Measurements from ENCODE around the gene GAK. TPM values are rescaled to one million over a fixed set of nuclear protein-coding genes. Genes with fewer than 3 reads are reported as not detected.

The GAK gene
- total and polyA plus RNA-seq, 2 of the 4 experiments (the other 2 are of a cell fraction), result 45.1 to 133 TPM

DNA sequence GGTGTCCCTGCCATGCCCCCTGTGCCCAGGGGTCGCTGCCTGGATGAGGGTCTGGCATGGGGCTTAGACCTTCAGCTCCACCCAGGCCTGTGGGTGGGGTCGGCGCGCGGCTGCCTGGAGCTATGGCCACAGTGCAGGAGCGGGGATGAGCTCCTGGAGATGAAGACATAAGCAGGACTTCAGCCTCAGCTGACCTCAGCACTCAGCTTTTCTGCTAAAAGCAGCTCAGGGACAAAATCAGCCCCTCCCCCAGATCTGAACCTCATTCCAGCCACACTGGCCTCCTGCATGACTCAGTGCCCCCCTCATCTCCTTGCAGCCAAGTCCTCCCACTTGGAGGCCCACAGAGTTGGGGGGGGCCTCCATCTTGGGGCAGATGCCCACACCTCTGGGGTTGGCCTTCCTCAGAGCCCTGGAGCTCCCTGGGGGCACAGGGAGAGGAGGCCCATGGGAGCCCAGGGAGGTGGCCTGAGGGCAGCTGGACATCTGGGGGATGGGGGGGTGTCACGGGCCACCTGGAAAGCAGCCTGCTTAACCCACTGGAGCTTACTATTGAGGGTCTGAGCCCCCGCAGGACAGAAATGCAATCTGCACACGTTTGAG lies 86.8 kb downstream of the GAK start:
- no peak overlapping the region for H2BK120ac ChIP-seq (ENCODE audit: low read depth, low read length)
- H3K56ac ChIP-seq (ENCODE audit: extremely low read depth, insufficient read depth, low read length), result no peak overlapping the region
- no peak overlapping the region for H2BK20ac ChIP-seq (ENCODE audit: low read depth, low read length)
- H2AK9ac ChIP-seq (replicated peaks; ENCODE audit: low read depth, low read length, poor library complexity), result peak overlapping the region; percentile 66
- CTCF ChIA-PET, result no interaction called here
- no peak overlapping the region for H4K5ac ChIP-seq (ENCODE audit: low read depth, low read length)
- H3K4me1 ChIP-seq (ENCODE audit: control insufficient read depth, insufficient read depth, low read length), result peaks cover 8% of the 10 kb centered on the region; the same call in 1 of the 2 replicates
- in situ Hi-C loops (cut with MboI; ENCODE audit: low sequenced_read_pairs), result no loop called here
- DNase-seq, result peak; percentile 61
- no peak overlapping the region for H2AK5ac ChIP-seq (ENCODE audit: low read depth, low read length)
- no peak overlapping the region for H4K91ac ChIP-seq (ENCODE audit: insufficient read depth, low read depth, low read length)
- H2BK15ac ChIP-seq (ENCODE audit: low read depth, low read length), result no peak overlapping the region
- no peaks in the 10 kb centered on the region for H3K79me1 ChIP-seq (ENCODE audit: low read depth in 1 of 2, low read length in 2 of 2)
- no peak overlapping the region for H3K23ac ChIP-seq (ENCODE audit: low read depth, low read length)
- H4K8ac ChIP-seq (ENCODE audit: low read depth in 2 of 2, low read length in 2 of 2), result 0 out of 4 replicates have a peak overlapping the region, but pooled peaks of 1 of the 2 experiments have one; percentile 21
- H3K4me3 ChIP-seq (ENCODE audit: insufficient read depth, low read depth, low read length), result no peak overlapping the region
- TF ChIP-seq, protein P1, sequence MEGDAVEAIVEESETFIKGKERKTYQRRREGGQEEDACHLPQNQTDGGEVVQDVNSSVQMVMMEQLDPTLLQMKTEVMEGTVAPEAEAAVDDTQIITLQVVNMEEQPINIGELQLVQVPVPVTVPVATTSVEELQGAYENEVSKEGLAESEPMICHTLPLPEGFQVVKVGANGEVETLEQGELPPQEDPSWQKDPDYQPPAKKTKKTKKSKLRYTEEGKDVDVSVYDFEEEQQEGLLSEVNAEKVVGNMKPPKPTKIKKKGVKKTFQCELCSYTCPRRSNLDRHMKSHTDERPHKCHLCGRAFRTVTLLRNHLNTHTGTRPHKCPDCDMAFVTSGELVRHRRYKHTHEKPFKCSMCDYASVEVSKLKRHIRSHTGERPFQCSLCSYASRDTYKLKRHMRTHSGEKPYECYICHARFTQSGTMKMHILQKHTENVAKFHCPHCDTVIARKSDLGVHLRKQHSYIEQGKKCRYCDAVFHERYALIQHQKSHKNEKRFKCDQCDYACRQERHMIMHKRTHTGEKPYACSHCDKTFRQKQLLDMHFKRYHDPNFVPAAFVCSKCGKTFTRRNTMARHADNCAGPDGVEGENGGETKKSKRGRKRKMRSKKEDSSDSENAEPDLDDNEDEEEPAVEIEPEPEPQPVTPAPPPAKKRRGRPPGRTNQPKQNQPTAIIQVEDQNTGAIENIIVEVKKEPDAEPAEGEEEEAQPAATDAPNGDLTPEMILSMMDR (conservative IDR thresholded peaks at IDR 0.05; ENCODE audit: low read depth, low read length), result no peak
- TF ChIP-seq MAZ (IDR thresholded peaks at IDR 0.05; ENCODE audit: borderline replicate concordance, low read depth, low read length) (peak; percentile 74; the same call in 1 of the 2 replicates), POLR2A (IDR thresholded peaks at IDR 0.05; ENCODE audit: low read depth, low read length) (no peak), MAFK (IDR thresholded peaks at IDR 0.05; ENCODE audit: low read depth, low read length) (no peak), RAD21 (IDR thresholded peaks at IDR 0.05; ENCODE audit: low read length) (no peak)
- TF ChIP-seq, protein P2, sequence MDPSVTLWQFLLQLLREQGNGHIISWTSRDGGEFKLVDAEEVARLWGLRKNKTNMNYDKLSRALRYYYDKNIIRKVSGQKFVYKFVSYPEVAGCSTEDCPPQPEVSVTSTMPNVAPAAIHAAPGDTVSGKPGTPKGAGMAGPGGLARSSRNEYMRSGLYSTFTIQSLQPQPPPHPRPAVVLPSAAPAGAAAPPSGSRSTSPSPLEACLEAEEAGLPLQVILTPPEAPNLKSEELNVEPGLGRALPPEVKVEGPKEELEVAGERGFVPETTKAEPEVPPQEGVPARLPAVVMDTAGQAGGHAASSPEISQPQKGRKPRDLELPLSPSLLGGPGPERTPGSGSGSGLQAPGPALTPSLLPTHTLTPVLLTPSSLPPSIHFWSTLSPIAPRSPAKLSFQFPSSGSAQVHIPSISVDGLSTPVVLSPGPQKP (IDR thresholded peaks at IDR 0.05; ENCODE audit: borderline replicate concordance, low read depth, low read length), result no peak
- POLR2A ChIA-PET (ENCODE audit: unreplicated experiment), result interaction anchor here (0.5 kb wide), 1 partner anchor 142 kb away, joined by 3 read pairs; the partner anchor contains the start of gene IDUA
- dilution Hi-C loops (cut with HindIII; ENCODE audit: low sequenced_read_pairs, unreplicated experiment), result no loop called here
- 79% methylated on average over 8 of the region's 9 CpGs; no CpG with 5 or more reads in 1 of the 2 experiments for WGBS, 2 experiments (ENCODE audit: extremely low coverage in 2 of 2, insufficient read length in 1 of 2)
- intact Hi-C loops (cut with micrococcal nuclease), result no loop called here
- no peak overlapping the region for H3K18ac ChIP-seq (ENCODE audit: low read depth, low read length)
- H3K9me1 ChIP-seq (ENCODE audit: insufficient read depth, low read length), result no peaks in the 10 kb centered on the region
- no peak overlapping the region for H2BK5ac ChIP-seq (ENCODE audit: low read depth, low read length, poor library complexity, severe bottlenecking)
- H3K27me3 ChIP-seq (ENCODE audit: control insufficient read depth, insufficient read depth, low read length), result no peaks in the 10 kb centered on the region
- H3K4me2 ChIP-seq (ENCODE audit: low read depth, low read length), result no peak overlapping the region
- no peak overlapping the region for H3K4ac ChIP-seq (ENCODE audit: low read depth, low read length)
- no TSS peak for BruUV-seq (replicated peaks)
- peak; percentile 81 for ATAC-seq (ENCODE audit: low read depth)
- H3K36me3 ChIP-seq (ENCODE audit: control insufficient read depth, insufficient read depth, low read length), result peaks cover 21% of the 10 kb centered on the region
- H3K27ac ChIP-seq (ENCODE audit: insufficient read depth, low read length), result no peak overlapping the region
- no peaks in the 10 kb centered on the region; the same call in 1 of the 2 replicates for H4K20me1 ChIP-seq (ENCODE audit: insufficient read depth, low read length)
- no peaks in the 10 kb centered on the region for H3K9me3 ChIP-seq (ENCODE audit: control insufficient read depth, insufficient read depth, low read length)
- peak overlapping the region; percentile 37 for H2AFZ ChIP-seq (replicated peaks; ENCODE audit: low read length, poor library complexity)
- no peak overlapping the region for H3K9ac ChIP-seq (ENCODE audit: low read depth, low read length)
- no peak overlapping the region for H3K14ac ChIP-seq (replicated peaks; ENCODE audit: low read depth, low read length)

Measured in IMR-90 (cell line).